Measurements from ENCODE around the gene WAC.

Gene WAC

DNA sequence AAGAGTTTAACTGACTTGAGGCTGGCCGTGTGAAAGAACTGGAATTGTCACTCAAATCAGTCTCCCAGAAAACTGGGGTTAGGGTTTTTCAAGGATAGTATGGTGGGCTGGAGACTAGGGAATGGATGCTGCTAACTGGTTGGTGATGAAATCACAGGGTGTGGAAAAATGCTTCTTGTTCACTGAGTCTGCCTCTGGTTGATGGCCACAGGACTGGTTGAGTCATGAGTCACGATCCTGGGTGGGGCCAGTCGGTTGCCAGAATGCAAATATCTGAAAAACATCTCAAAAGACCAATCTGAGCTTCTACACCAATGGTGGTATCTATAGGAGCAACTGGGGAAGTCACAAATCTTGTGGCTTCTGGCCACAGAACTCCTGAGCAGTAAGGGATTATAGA lies 128.1 kb downstream of the WAC start:
- Histone ChIP-seq H3K4me1 (ENCODE audit: control insufficient read depth, insufficient read depth, low read length, unreplicated experiment) (peaks cover 14% of the 10 kb centered on the region), H3K36me3 (ENCODE audit: insufficient read depth, low read length) (no peaks in the 10 kb centered on the region), H2AFZ (ENCODE audit: low read length, unreplicated experiment) (peak overlapping the region; percentile 69), H3K27me3 (ENCODE audit: insufficient read depth, low read length) (no peaks in the 10 kb centered on the region), H3K4me3 (ENCODE audit: low read depth, low read length) (no peak overlapping the region), H3K79me2 (ENCODE audit: control insufficient read depth, insufficient read depth, low read length, unreplicated experiment) (no peaks in the 10 kb centered on the region), H3K27ac (ENCODE audit: low read depth, low read length) (no peak overlapping the region)

GRCh38 chr10:28663576-28664368 lies 130.9 kb downstream of the WAC start:
- no peaks in the 10 kb centered on the region for H3K79me2 ChIP-seq (ENCODE audit: control insufficient read depth, insufficient read depth, low read length, unreplicated experiment)
- H3K36me3 ChIP-seq (ENCODE audit: insufficient read depth, low read length) = no peaks in the 10 kb centered on the region
- H3K27me3 ChIP-seq (ENCODE audit: insufficient read depth, low read length) = peaks cover 22% of the 10 kb centered on the region
- H2AFZ ChIP-seq (ENCODE audit: low read length, unreplicated experiment) = no peak overlapping the region
- no peak overlapping the region for H3K4me3 ChIP-seq (ENCODE audit: low read depth, low read length)
- H3K4me1 ChIP-seq (ENCODE audit: control insufficient read depth, insufficient read depth, low read length, unreplicated experiment) = peaks cover 14% of the 10 kb centered on the region
- H3K27ac ChIP-seq (ENCODE audit: low read depth, low read length) = no peak overlapping the region

GRCh38 chr10:28664369-28664740 lies 131.4 kb downstream of the WAC start:
- Histone ChIP-seq H3K4me3 (ENCODE audit: low read depth, low read length) (no peak overlapping the region), H3K27me3 (ENCODE audit: insufficient read depth, low read length) (peaks cover 28% of the 10 kb centered on the region), H3K36me3 (ENCODE audit: insufficient read depth, low read length) (no peaks in the 10 kb centered on the region), H3K4me1 (ENCODE audit: control insufficient read depth, insufficient read depth, low read length, unreplicated experiment) (peaks cover 14% of the 10 kb centered on the region), H2AFZ (ENCODE audit: low read length, unreplicated experiment) (no peak overlapping the region), H3K27ac (ENCODE audit: low read depth, low read length) (no peak overlapping the region), H3K79me2 (ENCODE audit: control insufficient read depth, insufficient read depth, low read length, unreplicated experiment) (no peaks in the 10 kb centered on the region)

- no peak overlapping the region for H3K4me3 ChIP-seq (ENCODE audit: low read depth, low read length)
- no peak overlapping the region for H3K27ac ChIP-seq (ENCODE audit: low read depth, low read length)
- H3K36me3 ChIP-seq (ENCODE audit: insufficient read depth, low read length) = no peaks in the 10 kb centered on the region
- H2AFZ ChIP-seq (ENCODE audit: low read length, unreplicated experiment) = no peak overlapping the region
- peaks cover 43% of the 10 kb centered on the region for H3K27me3 ChIP-seq (ENCODE audit: insufficient read depth, low read length)
- H3K79me2 ChIP-seq (ENCODE audit: control insufficient read depth, insufficient read depth, low read length, unreplicated experiment) = no peaks in the 10 kb centered on the region
- peaks cover under 1% of the 10 kb centered on the region for H3K4me1 ChIP-seq (ENCODE audit: control insufficient read depth, insufficient read depth, low read length, unreplicated experiment)
Observed at GRCh38 chr10:28666751-28667467, 134.0 kb downstream of the WAC start.

GRCh38 chr10:28668363-28669226 lies 135.7 kb downstream of the WAC start:
- Histone ChIP-seq H3K4me3 (ENCODE audit: low read depth, low read length) (peak overlapping the region; percentile 84), H3K4me1 (ENCODE audit: control insufficient read depth, insufficient read depth, low read length, unreplicated experiment) (no peaks in the 10 kb centered on the region), H3K79me2 (ENCODE audit: control insufficient read depth, insufficient read depth, low read length, unreplicated experiment) (no peaks in the 10 kb centered on the region), H3K27me3 (ENCODE audit: insufficient read depth, low read length) (peaks cover 54% of the 10 kb centered on the region), H3K36me3 (ENCODE audit: insufficient read depth, low read length) (no peaks in the 10 kb centered on the region), H3K27ac (ENCODE audit: low read depth, low read length) (no peak overlapping the region), H2AFZ (ENCODE audit: low read length, unreplicated experiment) (peak overlapping the region; percentile 94)

DNA sequence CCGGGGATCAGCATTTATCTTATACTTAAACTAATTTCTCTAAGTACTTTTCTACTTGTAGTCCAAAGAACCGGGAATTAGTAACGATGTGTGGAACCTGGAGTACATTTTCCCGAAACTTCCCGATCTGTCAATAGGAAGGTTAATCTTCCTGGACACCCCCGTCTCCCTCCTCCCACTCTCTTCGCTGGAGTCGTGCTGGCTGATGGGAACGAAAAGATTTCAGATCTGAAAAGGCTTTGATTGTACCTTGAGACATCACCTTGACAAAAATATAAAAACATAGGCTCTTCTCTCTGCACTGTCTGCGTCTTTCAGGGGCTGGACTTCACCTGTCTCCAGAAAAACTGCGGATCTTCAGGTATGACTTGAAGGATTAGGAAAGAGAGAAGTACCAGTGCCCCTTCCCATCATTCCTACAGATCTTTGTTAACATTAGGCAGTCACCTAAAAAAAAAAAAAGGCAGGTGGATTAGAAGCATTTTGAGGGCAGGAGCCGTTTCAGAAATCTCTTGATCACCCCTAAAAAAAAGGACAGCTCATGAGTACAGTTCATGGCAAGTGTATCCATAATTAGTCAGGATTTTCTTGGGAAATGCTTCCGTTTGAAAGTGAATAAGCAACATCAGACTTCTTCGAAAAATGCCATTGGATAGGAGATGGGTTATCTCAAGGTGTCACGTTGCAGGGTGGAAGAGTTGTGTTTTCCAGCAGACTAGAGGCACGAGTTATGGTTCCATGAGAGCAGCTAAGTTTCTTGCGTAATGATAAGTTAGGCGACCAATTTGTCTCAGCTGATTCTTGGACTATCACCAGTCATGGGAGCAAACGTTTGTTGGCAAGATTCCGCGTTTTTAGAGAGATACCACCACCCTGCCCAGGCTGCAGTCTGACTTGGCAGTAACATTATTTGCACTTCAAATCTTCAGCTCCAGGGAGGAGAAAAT lies 136.6 kb downstream of the WAC start:
- H3K27me3 ChIP-seq (ENCODE audit: insufficient read depth, low read length) = peaks cover 62% of the 10 kb centered on the region
- H3K4me1 ChIP-seq (ENCODE audit: control insufficient read depth, insufficient read depth, low read length, unreplicated experiment) = no peaks in the 10 kb centered on the region
- H3K27ac ChIP-seq (ENCODE audit: low read depth, low read length) = no peak overlapping the region
- H3K36me3 ChIP-seq (ENCODE audit: insufficient read depth, low read length) = no peaks in the 10 kb centered on the region
- peak overlapping the region; percentile 94 for H2AFZ ChIP-seq (ENCODE audit: low read length, unreplicated experiment)
- H3K79me2 ChIP-seq (ENCODE audit: control insufficient read depth, insufficient read depth, low read length, unreplicated experiment) = no peaks in the 10 kb centered on the region
- H3K4me3 ChIP-seq (ENCODE audit: low read depth, low read length) = peak overlapping the region; percentile 84

Data from ACC112 (cell line).